Activated CD4-positive, alpha-beta T cell treated with anti-CD3 and anti-CD28 coated beads for 36 hours (primary cell): ENCODE measurements around the gene TNFSF8. TPM values are rescaled to one million over a fixed set of nuclear protein-coding genes. Genes with fewer than 3 reads are reported as not detected.

Experiments used
- ATAC-seq: fragments of 200-7000 bp; cut with Tn5 transposase; one replicate; pipeline ENCODE4 v1.10.0; 2021; ENCODE audit warnings: mild to moderate bottlenecking, moderate library complexity
- CTCF ChIA-PET: fragments of 350-600 bp; sonication (Branson Sonifier 250); formaldehyde crosslinking; loops from one replicate; lab custom pipeline; 2021; ENCODE audit warnings: antibody characterized with exemption; lab: Charles Lee
- POLR2A ChIA-PET: fragments of 350-600 bp; sonication (Branson Sonifier 250); formaldehyde crosslinking; loops from one replicate; lab custom pipeline; 2021; ENCODE audit warnings: antibody characterized with exemption, inconsistent platforms; lab: Charles Lee
- DNase-seq: peaks from one replicate; pipeline ENCODE4 v3.0.0-alpha.2; 2020
- H3K27ac Mint-ChIP-seq: one replicate; pipeline ENCODE4 v1.8.0; 2021; ENCODE audit warnings: mixed read lengths
- H3K27me3 Mint-ChIP-seq: one replicate; pipeline ENCODE4 v1.8.0; 2021; ENCODE audit warnings: mixed read lengths
- H3K36me3 Mint-ChIP-seq: one replicate; pipeline ENCODE4 v1.8.0; 2021; ENCODE audit warnings: low read depth, mixed read lengths
- H3K4me1 Mint-ChIP-seq: one replicate; pipeline ENCODE4 v1.8.0; 2021; ENCODE audit warnings: mixed read lengths
- H3K4me3 Mint-ChIP-seq: one replicate; pipeline ENCODE4 v1.8.0; 2021; ENCODE audit warnings: mild to moderate bottlenecking, moderate library complexity, mixed read lengths
- H3K9me3 Mint-ChIP-seq: one replicate; pipeline ENCODE4 v1.8.0; 2021; ENCODE audit warnings: low read depth, mixed read lengths
- intact Hi-C, 2 experiments: fragments of 100-400 bp; cut with DNase I in 1 of 2; cut with micrococcal nuclease in 1 of 2; formaldehyde crosslinking; loops; one replicate each; pipeline versions ENCODE4 v1.14.2 to v1.15.1; 2022 to 2024; cut with DNase I, micrococcal nuclease
- total RNA-seq, 2 experiments: library from RNA; stranded (reverse); gene quantifications; one replicate each; pipeline ENCODE4 v1.2.3, GENCODE V29; 2021

TNFSF8 gene
- total RNA-seq, 2 experiments from 2014 or later = 42.3 to 48.2 TPM

DNA sequence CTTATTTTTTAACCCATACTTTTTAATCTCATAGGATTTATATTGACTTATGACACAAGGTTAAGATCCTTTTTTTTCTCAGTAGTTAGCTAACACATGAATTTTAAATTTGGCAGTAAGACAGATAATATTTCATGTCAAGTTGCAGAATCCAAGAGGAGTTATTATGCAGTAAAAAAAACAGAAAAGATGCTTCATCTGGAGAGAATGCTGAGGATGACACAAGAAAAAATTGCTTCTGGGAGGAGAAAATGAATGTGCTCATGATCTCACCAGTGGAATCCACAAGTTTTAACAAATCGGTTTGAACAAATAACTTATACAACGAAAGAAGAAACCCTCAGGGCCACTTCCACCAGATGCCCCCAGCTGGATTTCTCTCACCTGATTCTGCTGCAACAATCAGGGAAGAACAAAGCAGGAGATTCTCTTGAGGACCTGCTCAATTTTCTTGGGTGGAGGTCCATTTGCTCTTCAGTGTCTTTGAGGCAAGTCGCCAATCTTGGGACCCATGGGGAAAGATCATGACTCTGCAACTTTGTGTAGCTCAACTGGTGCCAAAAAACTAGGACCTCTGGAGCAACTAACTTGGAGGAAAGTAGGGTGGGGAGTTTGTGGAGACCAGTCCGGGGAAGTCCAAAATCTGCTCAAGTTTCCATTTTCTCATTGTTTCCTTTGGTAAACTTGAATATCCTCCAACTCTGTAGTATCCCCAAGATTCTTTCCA is 74.0 kb downstream of the TNFSF8 start:
- Mint-ChIP-seq H3K27me3 (peaks cover 3% of the 10 kb centered on the region), H3K9me3 (peaks cover 9% of the 10 kb centered on the region), H3K4me3 (no peak overlapping the region), H3K27ac (no peak overlapping the region), H3K36me3 (peaks cover 3% of the 10 kb centered on the region), H3K4me1 (peaks cover 16% of the 10 kb centered on the region)
- CTCF ChIA-PET = interaction anchor here (0.7 to 1.5 kb wide), 3 partner anchors 17 to 53 kb away, joined by 3 read pairs; no protein-coding TSS in a partner anchor
- DNase-seq (no peak), ATAC-seq (no peak)
- intact Hi-C loops = no loop called here
- POLR2A ChIA-PET = no interaction called here

DNA sequence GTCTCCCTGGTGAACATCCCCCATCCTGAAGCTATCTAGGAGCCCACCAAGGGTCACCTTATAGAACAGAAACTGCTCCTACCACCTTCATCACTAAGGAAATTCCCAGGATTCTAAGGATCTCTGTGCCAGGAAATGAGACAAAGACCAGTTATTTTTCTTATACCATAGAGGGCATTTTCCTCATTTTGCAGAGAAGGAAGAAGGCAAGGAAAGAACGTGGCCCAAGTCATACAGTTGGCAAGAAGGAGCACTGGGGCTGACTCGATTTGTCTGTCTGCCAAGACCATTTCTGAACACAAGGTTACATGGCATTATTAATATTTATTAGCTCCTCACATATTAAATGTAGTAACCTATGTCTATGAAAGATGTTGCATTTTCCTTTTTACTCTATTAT is 74.9 kb downstream of the TNFSF8 start:
- no peak overlapping the region for H3K4me3 Mint-ChIP-seq
- H3K9me3 Mint-ChIP-seq = peaks cover 9% of the 10 kb centered on the region
- DNase-seq (no peak), ATAC-seq (no peak)
- intact Hi-C loops = no loop called here
- no peak overlapping the region for H3K27ac Mint-ChIP-seq
- peaks cover 3% of the 10 kb centered on the region for H3K27me3 Mint-ChIP-seq
- ChIA-PET POLR2A (no interaction called here), CTCF (interaction anchor here (0.7 to 1.5 kb wide), 4 partner anchors 16 to 177 kb away, joined by 3 read pairs; no protein-coding TSS in a partner anchor)
- H3K4me1 Mint-ChIP-seq = peaks cover 18% of the 10 kb centered on the region
- H3K36me3 Mint-ChIP-seq = peaks cover 5% of the 10 kb centered on the region

- Mint-ChIP-seq H3K27me3 (peaks cover 3% of the 10 kb centered on the region), H3K36me3 (peaks cover 5% of the 10 kb centered on the region), H3K27ac (no peak overlapping the region), H3K4me1 (peaks cover 18% of the 10 kb centered on the region), H3K4me3 (no peak overlapping the region), H3K9me3 (peaks cover 9% of the 10 kb centered on the region)
- POLR2A ChIA-PET = no interaction called here
- ATAC-seq (no peak), DNase-seq (no peak)
- intact Hi-C loops = no loop called here
- CTCF ChIA-PET = interaction anchor here (0.6 to 1.5 kb wide), 5 partner anchors 11 to 402 kb away, joined by 3 to 4 read pairs (median 3); no protein-coding TSS in a partner anchor
Observed at GRCh38 chr9:114854736-114855355, 75.5 kb downstream of the TNFSF8 start.

- CTCF ChIA-PET = interaction anchor here (0.6 to 1.1 kb wide), 4 partner anchors 11 to 388 kb away, joined by 3 to 4 read pairs (median 3); no protein-coding TSS in a partner anchor
- POLR2A ChIA-PET = no interaction called here
Observed at GRCh38 chr9:114853071-114853855, 77.1 kb downstream of the TNFSF8 start.

DNA sequence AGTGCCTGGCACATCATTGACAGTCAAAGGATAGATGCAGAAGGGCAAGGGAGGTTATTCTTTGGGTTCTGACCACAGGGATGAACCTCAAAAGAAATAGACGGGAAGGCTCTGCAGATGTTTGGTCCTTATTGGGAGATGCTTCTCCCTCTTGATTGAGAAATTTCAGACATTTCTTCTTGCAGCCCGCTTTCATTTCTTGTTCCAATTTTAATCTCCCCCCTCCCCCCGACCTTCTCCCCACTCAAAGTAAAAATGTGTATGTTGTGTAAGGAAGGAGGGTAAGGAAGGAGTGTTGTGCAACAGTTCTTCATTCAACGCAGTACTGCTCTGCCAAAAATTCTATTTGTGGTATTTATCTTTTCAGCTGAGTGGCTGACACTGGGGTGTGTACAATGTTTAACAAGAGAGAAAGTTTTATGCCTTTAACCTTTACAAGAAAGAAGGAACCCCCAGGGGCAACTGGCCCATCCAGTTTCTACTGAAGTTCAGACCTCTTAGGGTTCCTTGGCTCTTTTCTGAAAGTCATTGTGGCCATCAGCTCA is 78.3 kb downstream of the TNFSF8 start:
- Mint-ChIP-seq H3K9me3 (no peaks in the 10 kb centered on the region), H3K36me3 (peaks cover 5% of the 10 kb centered on the region), H3K27ac (no peak overlapping the region), H3K4me1 (peaks cover 26% of the 10 kb centered on the region), H3K4me3 (no peak overlapping the region), H3K27me3 (no peaks in the 10 kb centered on the region)
- intact Hi-C loops = no loop called here
- ATAC-seq (no peak), DNase-seq (no peak)
- CTCF ChIA-PET = interaction anchor here (0.7 to 1.1 kb wide), 2 partner anchors 15 to 51 kb away, joined by 3 to 4 read pairs; no protein-coding TSS in a partner anchor
- POLR2A ChIA-PET = no interaction called here

More at GRCh38 chr9:114853071-114853855, 77.1 kb downstream of the TNFSF8 start:
- ATAC-seq (no peak), DNase-seq (no peak)
- Mint-ChIP-seq H3K27me3 (no peaks in the 10 kb centered on the region), H3K9me3 (peaks cover 3% of the 10 kb centered on the region), H3K27ac (peak overlapping the region; percentile 5), H3K4me1 (peaks cover 26% of the 10 kb centered on the region), H3K36me3 (peaks cover 5% of the 10 kb centered on the region), H3K4me3 (no peak overlapping the region)
- intact Hi-C loops = no loop called here

- intact Hi-C loops = loop anchor here in 1 of 2 experiments (2.0 kb wide), 1 partner anchor 41 kb away; no protein-coding TSS in a partner anchor
- H3K27ac Mint-ChIP-seq = peak overlapping the region; percentile 61
Observed at GRCh38 chr9:114851306-114851705, 79.1 kb downstream of the TNFSF8 start.

More at GRCh38 chr9:114851306-114851705, 79.1 kb downstream of the TNFSF8 start:
- H3K36me3 Mint-ChIP-seq = peaks cover 3% of the 10 kb centered on the region
- H3K9me3 Mint-ChIP-seq = no peaks in the 10 kb centered on the region
- no peaks in the 10 kb centered on the region for H3K27me3 Mint-ChIP-seq
- CTCF ChIA-PET = interaction anchor here (0.7 kb wide), 1 partner anchor 50 kb away, joined by 3 read pairs; no protein-coding TSS in a partner anchor
- ATAC-seq (peak; percentile 9), DNase-seq (no peak)
- no peak overlapping the region for H3K4me3 Mint-ChIP-seq
- POLR2A ChIA-PET = no interaction called here
- H3K4me1 Mint-ChIP-seq = peaks cover 26% of the 10 kb centered on the region

Other genes starting within 250 kb of the TNFSF8 start
- under 1 TPM; 0.69 to 0.75 TPM for gene TEX48, start 248.4 kb downstream of the TNFSF8 start, total RNA-seq
- gene TNFSF15, start 124.6 kb downstream of the TNFSF8 start, total RNA-seq = under 1 TPM; 0.47 to 0.50 TPM
- under 1 TPM; 0.11 to 0.90 TPM for gene TNC, start 187.6 kb upstream of the TNFSF8 start, total RNA-seq